ENCODE results near the gene QRSL1.

QRSL1 gene

GRCh38 chr6:106684011-106684410 lies 54.6 kb downstream of the QRSL1 start:
- Histone ChIP-seq H3K36me3 (ENCODE audit: control insufficient read depth, low read length) (no peaks in the 10 kb centered on the region), H3K9me3 (ENCODE audit: control insufficient read depth, insufficient read depth, low read length) (no peaks in the 10 kb centered on the region), H3K4me3 (ENCODE audit: low read length) (no peak overlapping the region), H3K79me2 (ENCODE audit: control insufficient read depth, low read length) (no peaks in the 10 kb centered on the region), H3K9me2 (replicated peaks; ENCODE audit: control insufficient read depth, low read length) (no peaks in the 10 kb centered on the region), H3K27me3 (ENCODE audit: control insufficient read depth, low read length) (no peaks in the 10 kb centered on the region), H3F3A (ENCODE audit: control insufficient read depth, insufficient read depth) (no peaks in the 10 kb centered on the region), H3K4me1 (ENCODE audit: control insufficient read depth, low read length) (peaks cover 24% of the 10 kb centered on the region), H3K27ac (ENCODE audit: low read depth, low read length) (no peak overlapping the region), H4K20me1 (ENCODE audit: control insufficient read depth, insufficient read depth, low read depth, low read length) (no peaks in the 10 kb centered on the region), H3K4me2 (ENCODE audit: low read length) (no peak overlapping the region)
- no peak for TF ChIP-seq CTCF (IDR thresholded peaks at IDR 0.05; ENCODE audit: low read depth, low read length, poor library complexity, severe bottlenecking)
- no peak for TF ChIP-seq EZH2phosphoT487 (IDR thresholded peaks at IDR 0.05; ENCODE audit: borderline replicate concordance, low read length)

DNA sequence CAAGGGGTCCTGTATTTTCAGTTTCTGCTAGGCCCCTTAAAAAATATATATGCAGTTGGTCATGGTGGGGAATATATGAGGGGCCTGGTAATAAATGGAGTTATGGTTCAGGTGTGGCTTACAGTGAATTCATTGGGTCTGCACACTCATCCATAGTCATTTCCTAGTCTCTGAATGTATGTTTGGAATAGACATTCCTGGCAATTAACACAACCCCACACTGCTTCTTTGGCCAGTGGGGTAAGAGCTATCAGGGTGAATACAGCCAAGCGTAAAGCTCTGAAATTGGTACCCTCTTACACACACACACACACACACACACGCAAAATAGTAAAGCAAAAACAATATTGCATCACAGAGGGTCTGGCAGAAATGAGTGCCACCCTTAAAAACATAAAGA lies 56.5 kb downstream of the QRSL1 start:
- no peaks in the 10 kb centered on the region for H4K20me1 ChIP-seq (ENCODE audit: control insufficient read depth, insufficient read depth, low read depth, low read length)
- H3K4me1 ChIP-seq (ENCODE audit: control insufficient read depth, low read length) = peaks cover 24% of the 10 kb centered on the region
- H3K4me2 ChIP-seq (ENCODE audit: low read length) = no peak overlapping the region
- no peaks in the 10 kb centered on the region for H3K79me2 ChIP-seq (ENCODE audit: control insufficient read depth, low read length)
- H3K9me2 ChIP-seq (replicated peaks; ENCODE audit: control insufficient read depth, low read length) = no peaks in the 10 kb centered on the region
- H3K36me3 ChIP-seq (ENCODE audit: control insufficient read depth, low read length) = no peaks in the 10 kb centered on the region
- H3K27ac ChIP-seq (ENCODE audit: low read depth, low read length) = no peak overlapping the region
- TF ChIP-seq EZH2phosphoT487 (IDR thresholded peaks at IDR 0.05; ENCODE audit: borderline replicate concordance, low read length) (no peak), CTCF (IDR thresholded peaks at IDR 0.05; ENCODE audit: low read depth, low read length, poor library complexity, severe bottlenecking) (no peak)
- H3K27me3 ChIP-seq (ENCODE audit: control insufficient read depth, low read length) = no peaks in the 10 kb centered on the region
- no peaks in the 10 kb centered on the region for H3K9me3 ChIP-seq (ENCODE audit: control insufficient read depth, insufficient read depth, low read length)
- H3K4me3 ChIP-seq (ENCODE audit: low read length) = no peak overlapping the region
- H3F3A ChIP-seq (ENCODE audit: control insufficient read depth, insufficient read depth) = no peaks in the 10 kb centered on the region

- no peak for TF ChIP-seq EZH2phosphoT487 (IDR thresholded peaks at IDR 0.05; ENCODE audit: borderline replicate concordance, low read length)
- no peak for TF ChIP-seq CTCF (IDR thresholded peaks at IDR 0.05; ENCODE audit: low read depth, low read length, poor library complexity, severe bottlenecking)
- H3K9me3 ChIP-seq (ENCODE audit: control insufficient read depth, insufficient read depth, low read length) = no peaks in the 10 kb centered on the region
- no peaks in the 10 kb centered on the region for H3K36me3 ChIP-seq (ENCODE audit: control insufficient read depth, low read length)
- no peaks in the 10 kb centered on the region for H3K79me2 ChIP-seq (ENCODE audit: control insufficient read depth, low read length)
- H3F3A ChIP-seq (ENCODE audit: control insufficient read depth, insufficient read depth) = no peaks in the 10 kb centered on the region; the same call in 1 of the 2 replicates
- H3K4me2 ChIP-seq (ENCODE audit: low read length) = peak overlapping the region; percentile 4; the same call in 1 of the 2 replicates
- no peak overlapping the region for H3K27ac ChIP-seq (ENCODE audit: low read depth, low read length)
- no peaks in the 10 kb centered on the region for H4K20me1 ChIP-seq (ENCODE audit: control insufficient read depth, insufficient read depth, low read depth, low read length)
- H3K4me3 ChIP-seq (ENCODE audit: low read length) = no peak overlapping the region
- H3K27me3 ChIP-seq (ENCODE audit: control insufficient read depth, low read length) = no peaks in the 10 kb centered on the region
- H3K4me1 ChIP-seq (ENCODE audit: control insufficient read depth, low read length) = peaks cover 25% of the 10 kb centered on the region
- H3K9me2 ChIP-seq (replicated peaks; ENCODE audit: control insufficient read depth, low read length) = no peaks in the 10 kb centered on the region
Observed at GRCh38 chr6:106688177-106688951, 59.0 kb downstream of the QRSL1 start.

Data from DOHH2 (cell line).